Activated T-helper 9 cell treated with anti-CD3 and anti-CD28 coated beads, Interleukin-2, amount 50 U/mL, for 16 hours (primary cell): ENCODE results near the gene SFMBT2.
"Not testable (repeated sequence)": the region's sequence is repeated elsewhere in the genome, so short reads cannot be mapped to it uniquely, and the experiment has no call there.

Source experiments
- DNase-seq: peaks from one replicate; pipeline ENCODE4 v3.0.0-alpha.2; 2020; ENCODE audit warnings: low read depth

SFMBT2 gene

DNA sequence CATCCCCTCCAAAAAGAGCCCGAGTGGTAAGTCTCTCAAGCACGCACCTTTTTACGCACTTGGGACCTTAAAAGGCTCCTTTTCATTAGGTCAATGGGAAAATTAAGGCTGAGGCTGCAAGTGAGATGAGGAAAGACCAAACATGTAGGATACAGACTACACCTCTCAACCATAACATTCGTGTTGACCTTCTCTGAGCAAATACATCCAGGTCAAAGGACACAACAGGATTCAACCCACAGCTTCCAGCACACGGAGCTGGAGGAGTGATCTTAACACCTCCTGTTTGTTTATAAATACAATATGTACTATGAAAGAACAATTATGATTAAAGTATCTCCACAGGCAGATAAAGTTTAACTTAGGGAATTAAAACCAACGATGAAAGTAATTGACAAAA lies 9.7 kb downstream of the SFMBT2 start:
- no peak for DNase-seq

GRCh38 chr10:7400068-7400715 lies 10.6 kb downstream of the SFMBT2 start:
- no peak for DNase-seq

GRCh38 chr10:7399533-7399932 lies 11.3 kb downstream of the SFMBT2 start:
- DNase-seq: no peak

DNA sequence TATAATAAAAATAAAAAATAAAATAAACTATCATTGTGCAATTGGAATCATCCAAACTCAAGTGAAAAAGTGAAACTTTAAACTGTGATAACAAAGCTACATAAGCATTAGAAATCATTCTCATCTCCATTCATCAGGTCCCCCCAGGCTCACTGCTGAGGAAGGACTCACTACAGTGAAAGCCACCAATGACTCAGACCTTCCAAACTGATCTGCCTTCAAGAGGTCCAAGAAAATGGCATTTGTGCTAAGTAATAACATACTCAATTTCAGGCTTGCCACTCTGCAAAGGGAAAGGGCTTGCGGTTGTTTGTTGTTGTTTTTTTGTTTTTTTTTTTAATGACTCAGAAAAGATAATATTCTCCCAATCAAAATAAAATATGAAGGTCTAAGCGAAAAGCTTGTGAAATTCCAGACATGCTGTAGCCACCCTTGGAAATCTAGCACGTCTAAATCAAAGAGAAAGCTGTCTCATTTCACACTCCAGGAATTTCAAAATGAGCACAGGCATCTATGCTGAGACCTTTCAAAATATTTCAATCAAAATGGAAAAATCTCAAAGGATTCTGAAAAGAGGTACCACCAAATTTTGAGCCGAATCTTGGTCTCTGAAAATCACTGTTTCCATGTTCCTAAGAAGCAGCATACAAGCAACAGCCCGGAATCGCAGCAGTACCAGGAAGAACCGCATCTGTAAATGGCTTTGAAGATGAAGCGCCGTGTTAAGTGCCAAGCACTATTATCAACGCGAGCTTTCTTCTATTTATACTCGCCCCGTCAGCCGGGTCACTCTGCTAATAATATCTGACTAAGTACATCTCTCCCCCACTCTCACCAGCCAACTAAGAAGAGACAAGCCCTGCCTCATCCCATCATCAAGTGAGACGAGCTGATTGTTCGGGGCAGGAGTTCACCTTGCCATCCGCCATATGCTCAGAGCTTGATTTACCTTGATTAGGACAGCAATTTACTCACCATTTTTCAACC lies 13.5 kb downstream of the SFMBT2 start:
- DNase-seq: no peak

GRCh38 chr10:7392301-7392700 lies 18.5 kb downstream of the SFMBT2 start:
- DNase-seq: not testable (repeated sequence)

DNA sequence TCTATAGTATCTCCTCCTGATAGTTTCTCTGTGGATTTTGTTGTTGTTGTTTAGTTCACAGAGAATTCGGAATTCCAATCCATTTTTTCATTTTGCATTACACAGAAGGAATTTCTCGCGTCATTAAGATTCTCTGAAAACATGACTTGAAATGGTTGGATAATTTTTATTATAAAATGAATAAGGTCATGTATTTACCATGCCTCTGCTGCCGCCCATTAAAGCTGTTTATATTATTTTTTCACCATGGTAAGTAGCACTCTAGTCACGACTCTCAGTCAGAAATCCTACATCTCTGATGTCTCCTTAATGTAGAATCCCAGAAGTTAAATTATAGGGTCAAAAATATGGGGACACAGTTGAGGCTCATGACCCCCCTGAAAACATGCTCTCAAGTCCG lies 19.1 kb downstream of the SFMBT2 start:
- DNase-seq: no peak

- DNase-seq: not testable (repeated sequence)
These were observed 20.1 kb downstream of the SFMBT2 start for GRCh38 chr10:7390689-7391110.

DNA sequence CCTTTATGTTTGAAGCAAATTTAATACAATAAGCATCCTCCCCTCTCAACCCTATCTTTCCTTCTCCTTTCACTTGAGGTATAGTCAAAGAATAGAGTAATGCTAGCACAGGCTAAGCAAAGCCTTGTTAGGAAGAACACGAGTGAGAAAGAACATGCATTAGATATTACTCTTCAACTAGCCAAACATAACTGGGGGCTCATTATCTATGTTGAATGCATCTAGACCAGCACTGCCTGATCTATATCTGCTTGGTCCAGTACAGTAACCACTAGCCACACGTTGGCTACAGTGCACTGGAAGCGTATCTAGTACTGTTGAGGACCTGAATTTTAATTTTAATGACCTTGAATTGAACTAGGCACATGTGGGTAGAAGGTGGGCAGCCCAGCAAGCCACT lies 21.0 kb downstream of the SFMBT2 start:
- no peak for DNase-seq

DNA sequence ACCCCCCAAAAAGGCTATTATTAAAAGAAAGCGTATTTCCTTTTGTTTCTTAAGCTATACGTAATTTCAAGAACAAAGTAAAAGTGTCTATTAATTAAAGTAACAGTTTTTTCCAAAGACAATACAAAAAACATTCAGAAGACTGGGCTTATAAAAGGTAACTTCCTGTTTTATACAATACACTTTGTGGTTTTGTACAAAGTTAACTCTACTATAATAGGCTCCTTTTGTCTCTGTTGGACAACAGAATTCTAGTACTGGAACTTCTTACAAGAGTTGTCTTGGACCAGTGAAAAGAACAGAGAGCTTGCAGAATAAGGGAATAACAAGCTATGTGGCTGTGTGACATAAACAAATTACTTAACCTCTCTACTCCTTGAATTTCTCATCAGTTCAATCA lies 21.5 kb downstream of the SFMBT2 start:
- DNase-seq: no peak

DNA sequence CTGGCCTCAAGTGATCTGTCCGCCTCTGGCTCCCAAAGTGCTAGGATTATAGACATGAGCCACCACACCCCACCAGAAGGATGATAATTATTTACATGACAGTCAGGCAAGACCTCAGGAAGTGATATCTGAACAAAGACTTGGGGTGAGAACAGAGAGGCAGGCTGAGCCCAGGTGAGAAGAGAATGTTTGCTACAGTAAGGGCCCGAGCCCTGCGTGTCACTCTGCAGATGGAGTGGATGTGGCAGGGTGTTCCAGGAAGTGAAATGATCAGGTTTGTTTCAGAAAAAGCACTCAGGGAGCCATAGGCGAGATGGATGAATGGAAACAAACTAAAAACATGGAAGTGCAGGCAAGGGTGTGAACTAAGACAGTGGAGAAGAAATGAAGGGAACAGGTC lies 22.2 kb downstream of the SFMBT2 start:
- no peak for DNase-seq

GRCh38 chr10:7388149-7388548 lies 22.7 kb downstream of the SFMBT2 start:
- DNase-seq: not testable (repeated sequence)

DNA sequence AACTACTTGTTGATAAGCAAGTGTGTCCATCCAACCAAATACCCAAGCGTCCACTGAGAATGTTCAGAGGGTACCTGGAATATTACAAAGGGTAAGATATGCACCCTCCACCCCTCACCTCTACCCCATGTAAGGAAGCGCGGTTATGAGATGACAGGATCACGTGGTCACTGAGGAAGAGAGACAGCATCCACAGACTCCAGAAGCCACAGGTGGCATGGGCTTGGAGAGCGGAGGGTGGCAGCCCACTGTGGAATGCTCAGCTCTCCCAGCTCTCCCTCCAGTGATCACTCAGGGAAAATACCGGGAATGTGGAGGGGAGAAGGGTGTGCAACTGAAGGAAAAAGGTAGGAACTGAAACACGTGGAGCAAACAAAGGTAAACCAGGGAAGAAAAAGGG lies 25.7 kb downstream of the SFMBT2 start:
- DNase-seq: no peak

- no peak for DNase-seq
These were observed 27.4 kb downstream of the SFMBT2 start for GRCh38 chr10:7383442-7383841.

- no peak for DNase-seq
These were observed 30.1 kb downstream of the SFMBT2 start for GRCh38 chr10:7380704-7381241.

DNA sequence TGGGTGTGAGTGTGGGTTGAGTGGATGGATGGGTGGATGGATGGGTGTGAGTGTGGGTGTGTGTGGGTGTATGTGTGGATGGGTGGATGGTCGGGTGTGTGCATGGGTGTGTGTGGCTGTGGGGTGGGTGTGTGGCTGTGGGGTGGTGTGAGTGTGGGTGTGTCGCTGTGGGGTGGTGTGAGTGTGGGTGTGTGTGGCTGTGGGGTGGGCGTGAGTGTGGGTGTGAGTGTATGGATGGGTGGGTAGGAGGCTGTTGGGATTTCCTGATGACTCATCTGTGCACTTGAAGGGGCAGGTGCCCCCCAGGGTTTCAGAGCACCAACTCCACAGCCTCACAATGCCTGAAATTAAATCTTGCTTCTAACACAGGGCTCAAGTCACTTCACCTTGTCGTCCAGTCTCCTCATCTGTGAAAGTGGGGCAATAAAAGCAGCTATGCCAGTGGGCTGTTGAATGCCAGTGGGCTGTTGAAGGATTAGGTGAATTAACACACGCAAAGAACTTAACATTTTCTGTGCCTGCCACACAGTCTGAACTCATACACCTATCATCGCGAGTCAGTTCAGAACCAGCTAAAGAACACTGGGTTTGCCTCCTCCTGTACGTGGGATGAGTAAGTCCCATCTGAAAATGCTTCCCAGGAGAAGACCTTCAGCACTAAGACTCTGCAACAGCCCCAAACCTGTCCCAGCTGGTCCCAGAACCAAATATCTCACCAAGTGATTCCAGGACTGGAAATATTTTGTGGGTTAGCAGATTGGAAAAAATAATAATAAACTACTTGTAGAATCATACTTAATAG lies 32.0 kb downstream of the SFMBT2 start:
- DNase-seq: no peak

- DNase-seq: no peak
These were observed 33.1 kb downstream of the SFMBT2 start for GRCh38 chr10:7377614-7378248.

GRCh38 chr10:7374795-7375194 lies 36.0 kb downstream of the SFMBT2 start:
- DNase-seq: no peak

DNA sequence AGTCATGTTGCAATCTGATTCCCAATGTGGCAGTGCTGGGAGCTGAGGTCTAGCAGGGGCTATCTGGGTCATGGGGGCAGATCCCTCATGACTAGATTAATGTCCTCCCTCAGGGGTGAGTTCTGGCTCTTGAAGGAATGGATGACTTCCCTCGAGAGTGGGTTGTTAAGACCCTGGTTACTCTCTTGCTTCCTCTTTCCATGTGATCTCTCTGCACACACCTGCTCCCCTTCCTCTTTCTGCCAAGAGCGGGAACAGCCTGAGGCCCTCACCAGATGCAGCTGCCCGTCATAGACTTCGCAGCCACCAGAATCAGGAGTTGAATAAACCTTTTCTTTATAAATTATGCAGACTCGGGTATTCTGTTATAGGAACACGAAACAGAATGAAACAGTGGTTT lies 37.8 kb downstream of the SFMBT2 start:
- DNase-seq: no peak

GRCh38 chr10:7372504-7372903 lies 38.3 kb downstream of the SFMBT2 start:
- DNase-seq: no peak

DNA sequence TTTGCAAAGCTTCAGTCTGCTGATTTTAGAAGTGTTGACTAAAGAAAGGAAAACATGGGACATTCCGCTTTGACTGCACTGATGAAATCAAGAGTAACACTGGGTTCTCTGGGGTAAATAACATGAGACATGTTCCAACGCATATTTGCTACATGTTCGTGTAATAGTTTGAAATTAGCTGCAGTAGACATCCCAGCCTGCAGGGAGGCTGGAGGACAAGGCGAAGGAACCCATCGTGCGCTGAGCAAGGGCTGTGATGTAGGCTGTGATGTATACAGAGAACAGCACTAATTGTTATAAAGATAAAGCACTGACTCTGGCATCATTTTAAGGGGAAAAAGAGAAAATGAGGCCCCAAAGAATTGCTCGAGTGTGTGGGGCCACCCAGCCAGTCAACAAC lies 40.3 kb downstream of the SFMBT2 start:
- DNase-seq: no peak

- DNase-seq: no peak
These were observed 45.6 kb downstream of the SFMBT2 start for GRCh38 chr10:7365027-7365745.
